ENCODE data around the gene RFTN1. TPM values are rescaled to one million over a fixed set of nuclear protein-coding genes. Genes with fewer than 3 reads are reported as not detected.

Gene RFTN1
- total RNA-seq, 4 donors from 2014 or later = 11.2 to 39.5 (median 25.6) TPM

DNA sequence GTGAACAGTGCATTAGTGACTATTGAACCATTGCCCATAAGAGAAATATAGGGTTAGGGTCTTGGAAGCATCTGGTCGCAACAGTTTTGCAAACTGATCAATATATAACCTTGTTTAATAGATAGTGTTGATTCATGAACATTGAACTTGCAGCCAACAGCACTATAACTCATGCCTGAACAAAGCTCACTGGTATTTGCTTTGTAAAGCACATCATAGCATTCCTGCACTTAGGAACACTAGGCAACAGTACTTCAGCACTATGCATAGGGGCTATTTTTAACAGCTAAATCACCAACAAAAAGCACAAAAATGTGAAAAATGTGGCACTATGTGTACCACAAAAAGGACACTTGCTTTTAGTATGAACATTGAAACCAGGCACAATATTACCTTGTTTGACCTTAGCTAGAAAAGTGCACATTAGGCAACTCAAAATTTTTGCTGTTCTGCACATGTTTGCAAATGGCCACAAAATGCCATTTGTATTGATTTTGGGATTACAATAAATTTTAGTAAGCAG, 180.5 kb downstream of the RFTN1 start:
- H3K4me3 ChIP-seq (ENCODE audit: low read depth, poor library complexity, severe bottlenecking) = no peak overlapping the region
- intact Hi-C loops (cut with DNase I; ENCODE audit: low total_unique reads) = no loop called here
- no peak for DNase-seq (ENCODE audit: low spot score in 2 of 2)
- 69 to 91% methylated on average over 1 of the region's 1 CpG for WGBS, 2 donors
- TF ChIP-seq, protein P1, sequence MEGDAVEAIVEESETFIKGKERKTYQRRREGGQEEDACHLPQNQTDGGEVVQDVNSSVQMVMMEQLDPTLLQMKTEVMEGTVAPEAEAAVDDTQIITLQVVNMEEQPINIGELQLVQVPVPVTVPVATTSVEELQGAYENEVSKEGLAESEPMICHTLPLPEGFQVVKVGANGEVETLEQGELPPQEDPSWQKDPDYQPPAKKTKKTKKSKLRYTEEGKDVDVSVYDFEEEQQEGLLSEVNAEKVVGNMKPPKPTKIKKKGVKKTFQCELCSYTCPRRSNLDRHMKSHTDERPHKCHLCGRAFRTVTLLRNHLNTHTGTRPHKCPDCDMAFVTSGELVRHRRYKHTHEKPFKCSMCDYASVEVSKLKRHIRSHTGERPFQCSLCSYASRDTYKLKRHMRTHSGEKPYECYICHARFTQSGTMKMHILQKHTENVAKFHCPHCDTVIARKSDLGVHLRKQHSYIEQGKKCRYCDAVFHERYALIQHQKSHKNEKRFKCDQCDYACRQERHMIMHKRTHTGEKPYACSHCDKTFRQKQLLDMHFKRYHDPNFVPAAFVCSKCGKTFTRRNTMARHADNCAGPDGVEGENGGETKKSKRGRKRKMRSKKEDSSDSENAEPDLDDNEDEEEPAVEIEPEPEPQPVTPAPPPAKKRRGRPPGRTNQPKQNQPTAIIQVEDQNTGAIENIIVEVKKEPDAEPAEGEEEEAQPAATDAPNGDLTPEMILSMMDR (IDR thresholded peaks at IDR 0.05) = no peak
- TF ChIP-seq POLR2A (IDR thresholded peaks at IDR 0.05) = no peak

DNA sequence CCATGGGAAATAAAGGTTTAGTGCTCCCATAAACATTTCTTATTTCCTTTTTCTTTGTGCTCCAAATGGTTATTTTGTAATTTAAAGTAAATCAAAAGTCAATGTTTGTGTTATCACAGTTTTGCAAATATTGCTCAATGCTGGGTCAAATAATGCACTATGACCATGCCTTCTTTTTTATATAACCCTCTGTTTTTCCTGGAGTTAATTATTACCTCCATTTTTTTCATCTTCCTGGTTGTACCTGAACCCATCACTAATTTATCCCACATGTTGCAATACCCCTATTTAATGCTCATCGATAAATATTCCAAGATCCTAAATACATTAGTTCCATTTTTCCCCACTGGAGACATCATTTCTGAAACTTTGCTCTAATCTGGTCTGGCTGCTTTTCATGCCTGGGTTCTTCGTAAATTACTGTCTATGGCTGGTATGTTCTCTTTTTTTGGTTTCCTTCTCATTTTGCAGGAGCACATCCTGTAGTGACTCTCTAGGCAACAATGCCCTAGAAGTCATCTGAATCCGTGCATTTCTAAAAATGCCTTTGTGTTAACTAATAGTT, 182.1 kb downstream of the RFTN1 start:
- 95 to 96% methylated on average over 3 of the region's 3 CpGs for WGBS, 2 donors

DNA sequence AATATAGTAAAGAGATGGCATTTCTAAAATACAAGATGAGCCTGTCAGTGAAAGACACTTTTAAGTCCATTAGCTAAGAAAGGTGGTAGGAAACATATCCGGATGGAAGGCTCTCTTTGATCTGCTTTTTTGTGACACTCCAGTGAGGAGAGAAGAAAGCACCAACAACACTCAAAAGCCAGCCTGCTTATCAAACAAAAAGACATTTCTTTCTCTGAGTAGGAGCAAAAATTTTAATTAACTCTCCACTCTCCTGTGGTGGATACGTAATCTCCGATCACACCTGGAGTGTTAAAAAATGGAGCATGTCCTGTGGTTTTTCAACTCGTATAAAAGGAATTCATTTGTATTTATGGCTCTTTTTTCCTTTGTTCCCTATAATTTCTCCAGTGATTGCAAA, 183.1 kb downstream of the RFTN1 start:
- DNase-seq (ENCODE audit: low spot score in 2 of 2) = no peak
- WGBS, 2 donors = 89 to 93% methylated on average over 4 of the region's 4 CpGs
- TF ChIP-seq, protein P1 (IDR thresholded peaks at IDR 0.05) = no peak
- no peak overlapping the region for H3K4me3 ChIP-seq (ENCODE audit: low read depth, poor library complexity, severe bottlenecking)
- intact Hi-C loops (cut with DNase I; ENCODE audit: low total_unique reads) = no loop called here

More for the DNA sequence above, 182.1 kb downstream of the RFTN1 start:
- no peak for TF ChIP-seq POLR2A (IDR thresholded peaks at IDR 0.05)
- no peak for DNase-seq (ENCODE audit: low spot score in 2 of 2)
- H3K4me3 ChIP-seq (ENCODE audit: low read depth, poor library complexity, severe bottlenecking) = no peak overlapping the region
- intact Hi-C loops (cut with DNase I; ENCODE audit: low total_unique reads) = no loop called here

DNA sequence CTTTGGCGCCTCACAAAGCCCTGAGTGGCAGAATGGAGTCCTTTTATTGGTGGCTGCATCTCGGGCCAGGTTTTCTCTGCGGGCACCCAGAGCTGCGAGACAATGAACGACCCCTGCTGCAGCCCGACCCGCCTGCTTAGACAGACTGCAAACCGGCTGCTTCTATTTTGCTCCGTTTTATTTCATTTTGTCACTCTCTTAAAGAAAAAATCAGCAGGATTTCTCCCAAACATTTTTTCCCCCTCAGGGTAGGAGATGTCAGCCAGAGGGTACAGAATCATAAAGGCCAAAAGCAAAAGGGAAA, 183.7 kb downstream of the RFTN1 start:
- intact Hi-C loops (cut with DNase I; ENCODE audit: low total_unique reads) = no loop called here

DNA sequence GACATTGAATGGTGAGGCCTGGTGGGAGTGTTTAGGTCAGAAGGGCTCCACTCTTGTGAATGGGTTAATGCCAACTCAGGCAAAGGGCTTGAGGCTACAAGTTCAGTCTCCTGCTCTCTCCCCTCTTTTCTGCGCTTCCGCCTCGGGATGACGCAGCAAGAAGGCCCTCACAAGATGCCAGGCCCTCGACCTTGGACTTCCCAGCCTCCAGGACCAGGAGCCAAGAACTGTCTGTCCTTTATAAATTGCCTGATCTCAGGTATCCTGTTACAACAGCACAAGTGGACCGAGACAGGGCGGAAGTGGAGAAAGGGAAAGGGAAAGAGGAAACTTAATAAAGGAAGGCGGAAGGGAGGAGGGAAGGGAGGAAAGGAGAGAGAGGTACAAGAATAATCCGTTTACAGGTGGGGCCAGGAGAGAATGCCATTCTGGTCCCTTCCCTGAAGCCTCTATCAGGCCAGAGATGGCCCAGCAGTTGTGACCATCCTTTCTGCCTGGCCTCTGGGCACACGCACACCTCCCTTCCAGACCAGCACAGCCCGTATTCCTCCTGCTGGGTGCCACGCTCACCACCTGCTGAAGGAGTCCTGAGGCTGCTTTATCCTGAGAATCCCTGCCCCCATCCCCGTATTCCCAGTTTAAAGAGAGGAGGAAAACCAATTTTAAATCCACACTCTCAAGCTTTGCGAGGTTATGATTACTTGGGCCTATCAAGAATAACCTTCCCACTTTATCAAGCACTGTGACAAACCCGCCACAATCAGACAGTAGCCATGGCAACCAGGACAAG, 184.3 kb downstream of the RFTN1 start:
- no peak for DNase-seq (ENCODE audit: low spot score in 2 of 2)
- intact Hi-C loops (cut with DNase I; ENCODE audit: low total_unique reads) = no loop called here
- H3K4me3 ChIP-seq (ENCODE audit: low read depth, poor library complexity, severe bottlenecking) = no peak overlapping the region
- WGBS, 2 donors = 88 to 93% methylated on average over 15 of the region's 15 CpGs
- TF ChIP-seq POLR2A (IDR thresholded peaks at IDR 0.05) = no peak
- TF ChIP-seq, protein P1 (IDR thresholded peaks at IDR 0.05) = no peak

More for the DNA sequence above, 183.7 kb downstream of the RFTN1 start:
- TF ChIP-seq, protein P1 (IDR thresholded peaks at IDR 0.05) = no peak
- TF ChIP-seq POLR2A (IDR thresholded peaks at IDR 0.05) = no peak
- DNase-seq (ENCODE audit: low spot score in 2 of 2) = no peak
- H3K4me3 ChIP-seq (ENCODE audit: low read depth, poor library complexity, severe bottlenecking) = no peak overlapping the region
- 92 to 94% methylated on average over 9 of the region's 9 CpGs for WGBS, 2 donors

DNA sequence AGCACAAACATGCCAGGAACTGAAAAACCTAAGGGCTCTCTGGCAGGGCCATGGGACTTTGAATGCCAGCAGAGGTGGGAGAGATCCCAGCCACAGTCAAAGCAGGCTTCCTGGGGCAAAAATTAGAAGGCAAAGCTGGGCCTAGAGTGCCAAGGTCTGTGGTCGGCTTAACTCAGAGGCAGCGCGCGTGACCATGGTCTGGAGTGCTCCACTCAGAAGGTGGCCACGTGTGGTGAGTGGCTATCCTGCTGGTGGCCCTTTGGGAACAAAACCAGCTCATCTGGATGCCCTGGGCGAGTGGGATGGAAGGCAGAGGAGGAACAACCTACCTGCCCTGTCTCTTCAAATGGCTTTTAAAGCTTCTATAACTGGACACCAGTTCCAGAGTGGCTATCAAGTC, 185.4 kb downstream of the RFTN1 start:
- no peak overlapping the region for H3K4me3 ChIP-seq (ENCODE audit: low read depth, poor library complexity, severe bottlenecking)
- TF ChIP-seq, protein P1 (IDR thresholded peaks at IDR 0.05) = no peak
- no peak for TF ChIP-seq POLR2A (IDR thresholded peaks at IDR 0.05)
- DNase-seq (ENCODE audit: low spot score in 2 of 2) = no peak
- intact Hi-C loops (cut with DNase I; ENCODE audit: low total_unique reads) = no loop called here
- WGBS, 2 donors = 94% methylated on average over 6 of the region's 6 CpGs

All from lower leg skin (tissue), 4 donors.